ENCODE measurements around the gene TTC39B. TPM values are rescaled to one million over a fixed set of nuclear protein-coding genes. Genes with fewer than 3 reads are reported as not detected.

TTC39B gene
- total and polyA plus RNA-seq, 4 donors = 1.8 to 11.7 (median 2.8) TPM

- TF ChIP-seq ZBTB33 (IDR thresholded peaks at IDR 0.05) (peak; percentile 68), HNF4G (IDR thresholded peaks at IDR 0.05) (peak; percentile 78), SP1 (IDR thresholded peaks at IDR 0.05) (peak; percentile 89), FOXA1 (IDR thresholded peaks at IDR 0.05) (no peak), RXRA (IDR thresholded peaks at IDR 0.05) (peak; percentile 61 to 80), HNF4A (conservative IDR thresholded peaks at IDR 0.05) (peak; percentile 96 to 97), FOXA2 (IDR thresholded peaks at IDR 0.05) (peak; percentile 41), YY1 (IDR thresholded peaks at IDR 0.05) (peak; percentile 75), EGR1 (IDR thresholded peaks at IDR 0.05; ENCODE audit: low read depth in 2 of 2) (peak in 1 of 2 donors; percentile 72), NR2F2 (IDR thresholded peaks at IDR 0.05) (no peak), GABPA (IDR thresholded peaks at IDR 0.05 in 1 of 2, conservative IDR thresholded peaks at IDR 0.05 in 1 of 2) (peak in 1 of 2 donors; percentile 33), TAF1 (conservative IDR thresholded peaks at IDR 0.05) (no peak), JUND (IDR thresholded peaks at IDR 0.05) (peak; percentile 58 to 84)
- TF ChIP-seq, protein P1, sequence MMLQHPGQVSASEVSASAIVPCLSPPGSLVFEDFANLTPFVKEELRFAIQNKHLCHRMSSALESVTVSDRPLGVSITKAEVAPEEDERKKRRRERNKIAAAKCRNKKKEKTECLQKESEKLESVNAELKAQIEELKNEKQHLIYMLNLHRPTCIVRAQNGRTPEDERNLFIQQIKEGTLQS (IDR thresholded peaks at IDR 0.05) = peak; percentile 57
Observed at GRCh38 chr9:15295761-15296405, 11.1 kb downstream of the TTC39B start (continued).

- Histone ChIP-seq H3K36me3 (ENCODE audit: control insufficient read depth in 4 of 4, insufficient read depth in 3 of 4, low read depth in 1 of 4, low read length in 3 of 4) (no peaks in the 10 kb centered on the region), H3K9ac (ENCODE audit: low read depth in 1 of 2, low read length in 2 of 2) (no peak overlapping the region), H3K4me3 (ENCODE audit: low read depth in 1 of 3, low read length in 3 of 3) (no peak overlapping the region), H3K9me3 (ENCODE audit: control insufficient read depth in 4 of 4, low read length in 3 of 4) (no peaks in the 10 kb centered on the region), H3K27me3 (ENCODE audit: control insufficient read depth in 4 of 4, insufficient read depth in 4 of 4, low read length in 3 of 4) (no peaks in the 10 kb centered on the region), H3K27ac (ENCODE audit: low read depth in 1 of 2, low read length in 2 of 2) (peak overlapping the region in 1 of 2 donors; percentile 48), H3K4me1 (ENCODE audit: control insufficient read depth in 4 of 4, insufficient read depth in 4 of 4, low read length in 3 of 4) (peaks cover 7 to 28% (median 26%) of the 10 kb centered on the region in 4 donors)
- no peak for DNase-seq (ENCODE audit: low spot score)
- TF ChIP-seq GABPA (IDR thresholded peaks at IDR 0.05 in 1 of 2, conservative IDR thresholded peaks at IDR 0.05 in 1 of 2) = no peak
- TF ChIP-seq SP1 (IDR thresholded peaks at IDR 0.05) = no peak
- TF ChIP-seq REST (IDR thresholded peaks at IDR 0.05) = no peak
- no peak for TF ChIP-seq EGR1 (IDR thresholded peaks at IDR 0.05; ENCODE audit: low read depth in 2 of 2)
- TF ChIP-seq HNF4A (conservative IDR thresholded peaks at IDR 0.05) = no peak
- TF ChIP-seq ZBTB33 (IDR thresholded peaks at IDR 0.05) = no peak
- TF ChIP-seq, protein P2, sequence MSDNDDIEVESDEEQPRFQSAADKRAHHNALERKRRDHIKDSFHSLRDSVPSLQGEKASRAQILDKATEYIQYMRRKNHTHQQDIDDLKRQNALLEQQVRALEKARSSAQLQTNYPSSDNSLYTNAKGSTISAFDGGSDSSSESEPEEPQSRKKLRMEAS (IDR thresholded peaks at IDR 0.05) = no peak
- no peak for TF ChIP-seq NR2F2 (IDR thresholded peaks at IDR 0.05)
- no peak for TF ChIP-seq FOXA2 (IDR thresholded peaks at IDR 0.05)
- WGBS = 93% methylated on average over 4 of the region's 4 CpGs
Observed at GRCh38 chr9:15294604-15295003, 12.4 kb downstream of the TTC39B start.
